ENCODE results near the gene B3GALT4.
A peak's percentile ranks its signal among the peaks of the same experiment; 100 is the strongest.

Gene B3GALT4

DNA sequence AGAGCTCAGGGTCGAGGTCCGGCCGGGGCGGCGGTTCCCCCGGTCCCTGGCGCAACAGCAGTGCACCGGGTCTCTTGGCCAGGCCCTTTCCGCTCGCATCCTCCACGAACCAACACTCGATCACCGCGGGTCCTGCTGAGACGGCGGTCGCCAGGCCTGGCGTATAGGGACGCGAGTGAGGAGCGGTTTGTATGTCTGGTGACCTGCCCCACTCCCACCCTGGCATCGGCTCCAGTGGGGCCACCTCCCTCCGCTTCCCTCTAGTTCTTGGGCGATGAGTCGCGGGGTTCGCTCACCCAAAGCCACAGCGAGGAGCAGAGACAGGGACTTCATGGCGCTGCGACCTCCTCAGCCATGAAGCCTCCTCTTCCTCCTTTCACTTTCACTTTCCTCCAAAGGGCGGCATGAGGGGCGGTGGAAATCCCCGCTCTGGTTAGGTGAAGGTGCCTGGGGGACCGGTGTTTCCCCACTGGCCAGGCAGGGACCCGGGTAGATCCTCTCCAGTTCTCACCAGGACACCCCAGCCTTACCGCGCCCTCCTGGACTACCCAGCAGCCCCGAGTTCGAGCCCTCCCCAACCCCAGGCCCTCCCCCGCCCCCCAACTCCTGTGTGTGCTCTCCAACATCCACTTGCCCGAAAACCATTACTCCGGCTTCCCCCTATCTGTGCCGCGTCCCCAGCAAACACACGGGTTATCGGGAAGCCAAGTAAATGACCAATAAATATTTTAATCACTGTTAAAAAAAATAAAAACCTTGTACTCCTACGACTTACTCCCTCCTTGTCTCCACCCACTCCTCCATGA lies 37.0 kb downstream of the B3GALT4 start, which contains the start of gene TAPBP:
Gene TAPBP (minus strand): TSS at position 370 of the 806 bp plus-strand sequence. CDS start 37 bp downstream, at position 333.
- DNase-seq (ENCODE audit: low read depth in 4 of 4, low spot score in 1 of 4) = peak; percentile 56 to 83 (median 70)

DNA sequence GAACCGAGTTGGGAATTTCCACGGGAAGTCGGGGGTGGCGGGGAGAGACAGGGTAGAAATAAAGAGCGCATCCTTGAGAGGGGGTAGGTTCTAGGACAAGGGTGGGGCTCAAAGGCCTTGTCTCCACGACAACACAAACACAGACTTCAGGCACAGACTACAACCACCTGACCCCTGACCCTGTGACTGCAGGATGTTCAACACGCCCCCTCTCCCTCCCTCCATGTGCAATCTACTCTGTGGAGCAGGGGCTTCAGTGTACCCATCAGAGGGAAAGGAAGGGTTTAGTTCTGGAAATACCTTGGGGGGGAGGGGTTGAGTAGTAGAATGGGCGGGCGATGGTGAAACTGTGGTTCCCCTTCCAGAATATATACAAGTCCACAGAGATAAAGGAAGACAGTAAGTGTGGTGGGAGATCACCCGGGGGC lies 37.6 kb downstream of the B3GALT4 start:
- peak in 1 of 4 experiments; percentile 39 for DNase-seq (ENCODE audit: low read depth in 4 of 4, low spot score in 1 of 4)

DNA sequence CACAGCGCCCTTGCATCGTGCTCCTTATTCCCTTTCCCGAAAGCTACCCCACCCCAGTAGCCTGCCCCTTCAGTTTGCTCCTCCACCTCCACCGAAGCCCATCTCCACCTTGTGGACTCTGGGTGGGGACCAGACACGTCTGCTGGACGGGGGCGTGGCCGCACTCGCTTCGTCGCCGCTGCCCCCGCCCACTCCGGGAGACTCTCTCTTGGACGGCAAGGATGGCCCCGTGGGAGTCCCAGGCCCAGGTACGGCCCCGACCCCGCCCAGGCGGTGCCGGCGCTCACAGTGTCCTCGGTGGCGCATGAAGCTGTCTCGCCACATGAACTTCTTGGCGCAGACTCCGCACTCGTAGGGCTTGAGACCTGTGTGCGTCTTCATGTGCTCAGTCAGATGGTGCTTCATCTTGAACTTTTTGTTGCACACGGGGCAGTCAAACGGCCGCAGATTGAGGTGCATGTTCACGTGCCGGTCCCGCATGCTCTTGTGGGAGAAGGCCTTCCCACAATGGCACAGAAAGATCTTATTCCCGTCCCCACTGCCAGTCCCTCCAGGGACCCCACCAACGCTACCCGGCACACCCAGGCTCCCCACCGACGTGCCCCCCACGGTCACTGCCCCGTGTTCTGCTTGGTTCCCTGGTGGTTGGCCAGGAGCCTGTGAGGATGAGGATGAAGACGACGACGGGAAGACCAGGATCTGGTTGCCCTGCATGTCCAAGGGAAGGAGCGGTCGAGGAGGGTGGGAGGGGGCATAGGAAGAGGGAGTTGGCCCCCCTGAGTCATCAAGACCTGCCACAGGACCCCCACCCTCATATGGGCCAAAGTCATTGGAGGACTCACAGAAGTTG lies 38.2 kb downstream of the B3GALT4 start:
- DNase-seq (ENCODE audit: low read depth in 4 of 4, low spot score in 1 of 4) = no peak

DNA sequence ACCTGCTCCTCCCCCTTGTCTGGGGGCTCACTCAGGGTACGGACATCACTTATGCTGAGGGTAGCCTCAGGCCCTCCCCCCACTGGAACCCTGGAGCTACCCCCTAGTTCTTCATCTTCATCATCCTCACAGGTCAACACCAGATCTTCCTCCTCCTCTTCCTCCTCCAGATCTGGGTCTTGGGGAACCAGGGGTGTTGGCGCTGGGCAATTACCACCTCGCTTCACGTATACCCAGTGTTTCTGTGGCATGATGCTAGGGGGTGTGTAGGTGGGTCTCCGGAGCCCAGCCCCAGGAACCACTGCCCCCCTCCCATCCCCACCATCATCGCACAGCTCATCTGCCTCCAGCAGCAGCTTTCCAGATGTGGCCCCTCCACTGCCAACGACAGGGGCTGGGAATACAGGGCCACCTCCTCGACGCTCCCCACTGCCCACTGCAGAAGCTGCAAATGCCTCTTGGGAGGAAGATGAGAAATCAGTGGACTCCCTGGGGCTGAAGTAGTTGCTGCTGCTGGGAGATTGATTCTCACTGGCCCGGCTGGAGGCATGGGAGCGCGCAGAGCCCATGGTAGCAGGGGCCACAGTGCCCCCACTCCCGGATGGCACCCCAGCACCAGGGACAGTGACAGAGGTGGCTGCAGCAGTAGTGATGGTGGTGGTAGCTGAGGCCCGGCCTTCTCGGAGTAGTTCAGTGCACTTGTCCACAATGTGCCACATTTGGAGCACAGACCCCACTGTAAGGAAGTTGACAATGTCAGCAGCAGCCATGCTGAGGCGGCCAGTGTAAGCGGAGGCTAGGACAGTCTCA lies 39.1 kb downstream of the B3GALT4 start:
- DNase-seq (ENCODE audit: low read depth in 4 of 4, low spot score in 1 of 4) = no peak

DNA sequence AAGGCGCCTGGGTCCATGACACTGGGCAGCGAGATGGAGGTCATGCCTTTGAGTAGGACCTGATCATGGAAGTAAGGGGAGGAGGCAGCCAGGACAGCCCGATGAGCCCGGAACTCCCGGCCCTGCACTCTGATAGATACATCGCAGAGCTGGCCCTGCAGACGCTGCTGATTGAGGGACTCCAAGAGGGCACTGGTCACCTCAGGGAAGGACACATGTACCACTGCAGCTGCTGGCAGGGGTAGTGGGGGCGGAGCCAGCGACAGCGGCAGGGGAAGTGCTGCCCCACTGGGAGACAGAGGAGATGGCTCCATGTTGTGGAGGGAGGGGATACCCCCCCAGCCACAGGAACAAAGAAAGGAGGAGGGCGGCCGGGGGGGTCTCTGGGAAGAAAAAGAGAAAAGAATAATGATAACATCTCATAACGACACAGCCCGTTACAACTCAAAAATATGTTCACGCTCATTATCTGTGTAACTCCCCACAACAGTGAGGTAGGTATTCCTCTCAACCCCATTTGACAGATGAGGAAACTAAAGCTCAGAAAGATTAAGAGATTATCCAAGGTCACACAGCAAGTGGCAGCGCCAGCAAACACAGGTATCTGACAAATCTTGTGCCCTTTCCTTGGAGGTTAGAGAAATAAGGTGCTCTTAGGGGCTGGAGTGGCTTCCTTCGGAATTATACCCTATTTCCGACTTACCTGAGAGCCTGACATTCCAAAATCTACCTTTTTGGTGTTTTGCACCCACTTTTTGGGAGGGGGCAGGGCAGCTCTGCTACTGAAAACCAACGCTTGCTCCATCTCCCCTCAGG lies 39.9 kb downstream of the B3GALT4 start:
- DNase-seq (ENCODE audit: low read depth in 4 of 4, low spot score in 1 of 4) = no peak

DNA sequence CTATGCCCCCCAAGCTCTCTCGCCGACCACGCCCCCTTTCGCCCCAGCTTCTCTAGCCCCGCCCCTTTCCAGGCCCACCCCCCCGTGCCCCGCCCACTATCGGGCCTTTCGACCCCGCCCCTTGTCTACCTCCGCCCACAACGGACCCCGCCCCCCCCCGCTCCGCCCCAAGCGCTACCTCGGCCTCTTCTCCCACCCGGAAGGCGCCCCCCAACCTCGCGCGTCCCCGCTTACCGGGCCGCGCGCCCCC lies 40.4 kb downstream of the B3GALT4 start:
- DNase-seq (ENCODE audit: low read depth in 4 of 4, low spot score in 1 of 4) = peak in 1 of 4 experiments; percentile 61

DNA sequence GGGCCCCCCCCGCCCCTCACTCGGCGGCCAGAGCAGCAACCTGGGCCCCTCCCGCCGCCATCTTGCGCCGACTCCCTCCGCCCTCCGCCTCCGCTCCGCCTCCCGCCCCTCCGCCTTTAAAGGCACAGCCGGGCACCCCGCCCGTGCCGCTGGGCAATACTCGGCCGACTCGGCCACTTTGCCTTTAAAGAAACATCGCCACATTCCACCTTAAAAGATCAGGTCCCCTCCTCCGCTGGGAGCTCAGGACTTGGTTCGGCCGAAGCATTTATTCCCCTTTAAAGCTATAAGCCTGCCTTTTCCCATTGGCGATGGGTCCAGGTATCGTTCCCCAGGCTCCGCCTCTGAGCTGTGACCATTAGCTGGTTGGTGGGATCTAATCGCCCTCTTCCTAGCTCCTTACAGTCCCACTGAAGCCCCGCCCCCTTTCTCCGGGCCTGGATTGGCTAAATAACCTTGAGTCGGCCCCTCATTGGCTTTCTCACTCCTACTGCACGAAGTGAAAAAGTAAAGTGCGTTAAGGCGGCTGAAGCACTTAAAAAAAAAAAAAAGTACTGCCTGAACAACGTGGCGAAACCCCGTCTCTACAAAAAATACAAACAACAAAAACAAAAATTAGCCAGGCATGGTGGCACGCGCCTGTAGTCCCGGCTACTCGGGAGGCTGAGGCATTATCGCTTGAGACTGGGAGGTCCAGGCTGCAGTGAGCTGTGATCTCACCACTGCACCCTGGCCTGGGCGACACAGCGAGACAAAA lies 40.9 kb downstream of the B3GALT4 start, which contains the start of gene ZBTB22:
Gene ZBTB22 (minus strand): TSS at position 76 of the 757 bp plus-strand sequence. CDS start 828 bp downstream, outside the sequence.
- DNase-seq (ENCODE audit: low read depth in 4 of 4, low spot score in 1 of 4) = peak; percentile 90 to 97 (median 96)

DNA sequence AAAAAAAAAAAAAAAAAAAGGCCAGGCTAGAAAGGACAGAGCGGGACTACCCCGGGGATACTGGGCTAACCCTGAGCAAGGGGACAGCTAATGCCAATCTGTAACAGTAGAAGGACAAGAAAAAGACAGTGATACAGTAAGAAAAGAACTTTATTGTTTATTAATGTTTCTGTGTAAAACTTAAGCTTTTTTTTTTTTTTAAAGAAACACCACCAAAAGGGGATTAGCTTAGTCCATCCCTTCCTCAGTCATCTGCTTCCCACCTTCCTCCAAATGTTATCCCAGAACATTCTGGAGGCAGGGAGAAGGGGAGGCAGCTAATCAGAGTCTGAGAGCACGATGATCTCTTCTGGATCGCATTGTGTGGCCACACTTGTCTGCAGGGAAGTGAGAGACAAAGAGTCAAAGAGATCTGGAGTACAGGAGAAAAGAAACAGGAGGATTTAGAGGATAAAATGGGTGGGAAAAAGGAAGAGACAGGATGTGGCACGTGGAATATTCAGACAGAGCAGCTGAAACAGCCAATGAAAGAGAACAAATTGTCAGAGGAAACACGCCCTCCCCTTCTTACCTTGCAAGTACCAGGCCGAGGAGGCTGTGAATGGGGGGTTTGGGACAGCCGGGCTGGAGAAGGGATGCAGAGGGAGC lies 41.6 kb downstream of the B3GALT4 start:
- no peak for DNase-seq (ENCODE audit: low read depth in 4 of 4, low spot score in 1 of 4)

DNA sequence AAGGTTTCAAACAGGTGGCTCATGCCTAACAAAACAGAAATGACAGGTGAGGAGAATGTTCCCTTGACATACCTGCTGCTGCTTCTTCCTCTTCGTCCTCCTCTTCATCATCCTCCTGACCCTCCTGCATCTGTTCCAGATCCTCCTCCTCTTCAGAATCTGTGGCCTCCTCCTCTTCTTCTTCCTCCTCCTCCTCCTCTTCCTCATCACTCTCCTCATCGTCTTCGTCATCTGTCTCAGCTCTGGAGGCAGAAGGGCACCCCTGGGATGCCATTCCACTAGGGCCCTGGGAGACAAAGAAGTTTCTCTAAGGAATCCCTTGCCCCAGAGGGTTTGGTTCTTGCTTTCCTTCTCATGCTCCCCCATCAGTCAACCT lies 43.0 kb downstream of the B3GALT4 start:
- DNase-seq (ENCODE audit: low read depth in 4 of 4, low spot score in 1 of 4) = no peak

DNA sequence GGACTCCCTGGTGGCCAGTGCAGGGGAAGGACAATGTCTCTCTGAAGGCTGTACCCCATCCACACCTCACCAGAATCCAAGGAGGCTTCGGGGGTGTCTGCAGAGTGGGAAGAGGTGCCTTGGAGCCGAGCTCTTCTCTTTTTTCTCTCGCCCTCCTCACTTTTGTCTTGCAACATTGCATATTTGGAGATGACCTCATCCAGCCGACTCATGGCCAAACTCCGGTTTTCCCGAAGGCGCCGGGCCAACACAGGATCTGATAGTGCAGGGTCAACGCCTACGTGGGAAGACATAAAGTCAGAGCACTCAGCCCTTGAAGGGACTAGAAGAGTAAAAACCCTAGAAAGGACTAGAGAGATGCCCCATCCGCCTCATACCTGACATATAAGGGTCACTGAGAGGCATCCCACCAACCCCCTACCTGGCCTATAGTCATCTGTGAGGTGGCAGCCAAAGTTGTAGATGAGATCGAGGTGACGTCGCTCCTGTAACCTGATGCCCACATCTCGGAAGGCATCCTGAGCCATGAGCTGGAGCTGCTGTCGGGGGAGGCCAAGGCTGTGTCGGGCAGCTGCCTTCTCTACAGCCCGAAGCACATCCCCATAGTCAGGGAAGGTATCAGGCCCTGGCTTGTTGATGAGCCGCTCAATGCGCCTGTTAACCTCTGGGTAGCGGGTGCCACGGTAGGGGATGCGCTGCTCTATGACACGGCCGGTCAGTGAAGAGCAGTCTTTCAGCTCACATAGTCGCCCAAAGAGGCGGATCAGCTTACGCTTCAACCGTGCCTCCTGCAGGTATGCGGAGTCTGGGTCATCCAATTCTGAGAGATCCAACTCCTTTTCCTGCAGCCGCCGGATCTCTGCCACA lies 43.6 kb downstream of the B3GALT4 start:
- no peak for DNase-seq (ENCODE audit: low read depth in 4 of 4, low spot score in 1 of 4)

DNA sequence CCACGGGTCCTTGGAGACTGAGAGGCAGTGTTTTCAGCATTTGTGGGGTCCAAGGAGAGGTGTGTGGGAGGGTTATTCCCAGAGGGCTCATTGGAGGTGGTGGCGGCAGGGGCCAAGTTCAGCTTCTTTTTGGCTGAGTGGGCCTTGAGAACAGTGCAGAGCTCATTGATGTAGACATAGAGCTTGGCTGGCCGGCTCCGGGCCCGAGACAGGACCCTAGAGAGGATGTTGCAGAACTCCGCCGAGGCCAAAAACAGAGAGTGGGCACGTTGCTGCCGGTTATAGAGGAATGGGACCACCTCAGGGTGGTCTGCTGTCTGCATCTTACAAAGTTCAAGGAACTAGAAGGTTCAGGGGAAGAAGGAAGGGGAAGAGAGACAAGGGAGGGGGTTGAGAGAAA lies 44.3 kb downstream of the B3GALT4 start:
- DNase-seq (ENCODE audit: low read depth in 4 of 4, low spot score in 1 of 4) = no peak

DNA sequence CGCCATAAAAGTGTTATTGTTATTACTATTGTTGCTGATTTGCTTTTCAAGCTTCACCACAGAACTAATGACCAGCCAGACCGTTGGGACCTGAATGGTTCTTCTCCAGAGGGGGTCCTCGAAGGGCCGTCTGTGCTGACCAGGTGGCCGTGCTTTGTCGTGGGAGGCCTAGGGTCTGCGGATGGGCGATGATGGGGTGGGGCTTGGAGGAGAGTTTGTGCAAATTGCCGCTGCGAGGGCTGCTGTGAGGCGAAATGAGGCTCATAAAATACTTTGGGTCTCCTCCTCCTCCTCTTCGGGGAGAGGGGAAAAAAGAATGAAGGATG lies 46.7 kb downstream of the B3GALT4 start:
- no peak for DNase-seq (ENCODE audit: low read depth in 4 of 4, low spot score in 1 of 4)

DNA sequence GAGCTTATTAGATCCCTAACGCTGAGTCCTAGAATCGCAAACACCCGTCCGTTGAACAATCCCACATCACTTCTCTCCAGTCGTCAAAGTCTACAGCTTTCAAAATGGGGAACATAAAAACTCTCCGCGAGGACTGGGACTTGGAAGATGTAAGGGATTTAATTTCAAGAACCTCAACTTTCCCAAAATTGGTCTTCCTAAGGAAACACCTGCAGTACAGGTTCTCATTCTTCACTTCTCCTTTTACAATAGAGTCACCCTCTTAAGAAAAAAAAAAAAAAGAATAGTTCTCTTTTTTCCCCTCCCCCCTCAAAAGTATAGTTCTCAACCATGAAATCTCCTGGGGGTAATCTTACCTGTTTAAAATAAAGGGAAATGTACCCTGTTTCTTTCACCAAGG lies 47.2 kb downstream of the B3GALT4 start:
- no peak for DNase-seq (ENCODE audit: low read depth in 4 of 4, low spot score in 1 of 4)

Data from stimulated activated CD4-positive, alpha-beta T cell treated with anti-CD3 and anti-CD28 coated beads, Interleukin-1b, Interleukin-23, amount 100 ng/mL, for 24 hours (primary cell).